G401 (cell line): ENCODE data around the gene RAB39A. TPM values are rescaled to one million over a fixed set of nuclear protein-coding genes. Genes with fewer than 3 reads are reported as not detected.

Experiments
- DNase-seq: peaks from one replicate; pipeline ENCODE4 v3.0.0-alpha.2; 2015; ENCODE audit warnings: low spot score
- in situ Hi-C: cut with HindIII; loops from 2 replicates; pipeline ENCODE4 v1.10.0; 2016; ENCODE audit warnings: low sequenced_read_pairs, mixed read lengths
- total RNA-seq: library from RNA; depleted of rRNA; stranded (reverse); fragments of >200 nt; shearing (Covaris generic); gene quantifications from 2 replicates; pipeline ENCODE4 v1.2.3, GENCODE V29; 2014

RAB39A gene
- total RNA-seq, 1 experiment from 2014 or later, result 10.0 TPM

DNA sequence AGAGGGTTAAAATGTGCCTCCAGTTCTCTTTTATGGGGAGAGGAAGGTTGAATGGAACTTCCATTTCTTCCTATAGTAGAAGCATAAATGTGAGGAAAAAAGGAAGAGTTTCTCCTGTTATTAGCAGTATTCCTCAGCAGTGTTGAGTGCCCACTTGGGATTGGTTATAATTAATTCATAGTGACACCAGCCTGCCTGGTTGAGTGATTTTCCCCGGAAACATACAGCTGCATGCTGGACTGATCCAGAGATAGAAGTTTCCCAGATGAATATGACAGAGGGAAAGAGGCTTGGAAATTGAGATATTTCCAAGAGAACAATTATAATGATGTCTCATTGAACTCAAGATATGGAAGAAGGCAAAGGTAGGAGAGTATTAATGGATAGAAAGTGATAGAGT is 28.3 kb downstream of the RAB39A start:
- in situ Hi-C loops, result no loop called here
- DNase-seq, result peak; percentile 19

- peak; percentile 63 for DNase-seq
- in situ Hi-C loops, result no loop called here
These were observed 28.9 kb downstream of the RAB39A start for GRCh38 chr11:107957109-107957588.

DNA sequence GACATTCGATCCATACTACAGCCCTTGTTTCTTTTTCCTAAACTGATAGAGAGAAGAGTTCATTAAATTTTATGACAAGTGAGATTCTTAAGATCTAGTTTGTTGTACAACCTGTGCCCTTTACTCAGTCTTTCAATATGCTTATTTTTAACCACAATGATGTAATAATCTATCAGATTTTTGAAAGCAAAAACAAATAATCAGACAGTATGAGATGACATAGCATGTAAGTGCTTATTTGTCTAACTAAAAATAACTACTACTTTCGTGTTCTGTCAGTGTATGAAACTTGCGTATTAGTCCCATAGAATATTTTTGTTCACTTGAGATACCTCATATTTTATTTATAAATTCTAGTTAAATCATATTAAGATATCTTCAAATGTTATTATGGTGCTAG is 33.2 kb downstream of the RAB39A start:
- no peak for DNase-seq
- in situ Hi-C loops, result no loop called here

GRCh38 chr11:107962181-107962580 is 33.9 kb downstream of the RAB39A start:
- in situ Hi-C loops, result no loop called here
- no peak for DNase-seq

GRCh38 chr11:107963091-107963490 is 34.8 kb downstream of the RAB39A start:
- DNase-seq, result no peak
- in situ Hi-C loops, result no loop called here

DNA sequence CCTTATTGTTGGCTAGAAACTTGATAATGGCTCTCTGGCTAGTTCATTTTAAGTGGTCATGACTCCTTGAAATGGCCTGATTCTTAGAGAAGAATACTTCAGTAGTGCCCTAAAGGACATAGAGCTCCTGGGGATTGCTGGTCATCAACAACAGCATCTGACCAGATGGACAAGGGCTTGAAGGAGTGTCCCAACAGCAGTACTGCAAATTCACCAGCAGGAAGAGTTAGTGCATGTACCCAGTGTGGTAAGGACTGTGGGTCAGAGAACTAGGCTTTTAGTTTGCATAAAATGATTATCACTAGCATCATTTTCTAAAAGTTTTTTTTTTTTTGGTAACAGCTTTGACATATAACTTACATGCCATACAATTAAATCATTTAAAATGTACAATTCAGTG is 41.0 kb downstream of the RAB39A start:
- in situ Hi-C loops, result no loop called here
- DNase-seq, result no peak

DNA sequence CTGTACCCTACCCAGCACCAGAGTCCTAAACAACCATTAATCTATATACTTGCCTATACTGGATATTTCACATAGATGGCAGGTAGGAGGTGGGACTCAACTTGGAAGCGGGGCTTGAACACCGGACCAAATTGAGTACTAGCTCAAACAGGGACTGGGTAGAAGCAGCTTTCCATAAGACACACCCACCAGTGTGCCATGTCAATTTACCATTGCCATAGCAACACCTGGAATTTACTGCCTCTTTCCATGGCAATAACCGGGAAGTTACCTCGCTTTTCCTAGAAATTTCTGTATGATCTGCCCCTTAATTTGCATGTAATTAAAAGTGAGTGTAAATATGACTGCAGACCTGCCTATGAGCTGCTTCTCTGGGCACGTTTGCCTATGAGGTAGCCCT is 41.8 kb downstream of the RAB39A start:
- in situ Hi-C loops, result no loop called here
- no peak for DNase-seq

- in situ Hi-C loops, result no loop called here
These were observed 45.4 kb downstream of the RAB39A start for GRCh38 chr11:107973641-107974040.

GRCh38 chr11:107988397-107989158 is 60.3 kb downstream of the RAB39A start:
- in situ Hi-C loops, result no loop called here
- DNase-seq, result no peak

More at GRCh38 chr11:107973641-107974040, 45.4 kb downstream of the RAB39A start:
- DNase-seq, result no peak

GRCh38 chr11:107991868-107992414 is 63.7 kb downstream of the RAB39A start:
- in situ Hi-C loops, result no loop called here
- DNase-seq, result no peak

- no peak for DNase-seq
- in situ Hi-C loops, result no loop called here
These were observed 67.9 kb downstream of the RAB39A start for GRCh38 chr11:107996006-107996776.

- no peak for DNase-seq
- in situ Hi-C loops, result no loop called here
These were observed 70.5 kb downstream of the RAB39A start for GRCh38 chr11:107998761-107999160.

GRCh38 chr11:107999759-108000455 is 71.7 kb downstream of the RAB39A start:
- DNase-seq, result peak; percentile 34
- in situ Hi-C loops, result no loop called here

DNA sequence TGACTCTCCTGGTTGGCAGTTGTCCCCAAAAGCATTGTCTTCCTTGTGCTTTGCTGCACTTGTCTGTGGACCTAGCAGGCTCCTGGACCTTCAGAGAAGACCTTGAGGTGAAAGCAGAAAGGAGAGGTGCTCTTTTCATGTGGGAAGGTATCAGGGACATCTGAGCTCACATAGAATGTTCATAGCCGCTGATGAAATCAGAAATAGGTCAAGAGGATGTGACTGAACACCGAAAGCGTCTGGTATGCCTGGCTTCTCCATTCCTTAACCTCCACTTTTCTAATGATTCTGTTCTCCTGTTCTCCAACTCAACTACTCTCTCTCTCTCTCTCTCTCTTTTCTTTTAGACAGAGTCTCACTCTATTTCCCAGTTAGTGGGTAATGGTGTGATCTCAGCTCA is 74.2 kb downstream of the RAB39A start:
- in situ Hi-C loops, result no loop called here
- DNase-seq, result no peak

DNA sequence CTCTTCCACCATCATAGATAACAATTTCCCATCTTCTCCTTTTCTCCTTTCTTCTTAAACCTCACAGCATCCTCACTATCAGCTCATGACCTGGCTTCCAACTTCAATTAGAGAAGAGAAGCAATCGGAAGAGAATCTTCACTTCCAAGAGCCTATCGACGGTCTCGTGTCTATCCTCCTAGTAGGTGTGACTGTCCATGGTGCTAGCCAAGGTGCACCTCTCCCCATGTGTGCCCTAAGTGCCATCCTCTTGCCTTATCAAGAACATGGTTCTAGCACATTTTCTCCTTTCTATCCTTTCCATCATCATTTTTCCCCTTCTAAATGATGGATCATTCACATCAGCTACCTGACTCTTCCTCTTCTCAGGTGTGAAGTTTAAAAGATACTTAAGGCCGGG is 75.4 kb downstream of the RAB39A start:
- in situ Hi-C loops, result no loop called here
- no peak for DNase-seq

- in situ Hi-C loops, result no loop called here
- no peak for DNase-seq
These were observed 79.6 kb downstream of the RAB39A start for GRCh38 chr11:108007819-108008218.

GRCh38 chr11:108008656-108009496 is 80.6 kb downstream of the RAB39A start, which contains the start of gene CUL5:
Gene CUL5 (plus strand): TSS chr11:108008898. CDS start chr11:108009349, 451 bp downstream.
- peak; percentile 86 for DNase-seq
- in situ Hi-C loops, result no loop called here

GRCh38 chr11:108009497-108010370 is 81.5 kb downstream of the RAB39A start:
- in situ Hi-C loops, result no loop called here
- DNase-seq, result no peak
